Right lobe of liver (tissue), 6 donors: ENCODE data around the gene PAK4. TPM values are rescaled to one million over a fixed set of nuclear protein-coding genes. Genes with fewer than 3 reads are reported as not detected.
"Not testable (repeated sequence)": the region's sequence is repeated elsewhere in the genome, so short reads cannot be mapped to it uniquely, and the experiment has no call there.

Source experiments
- ATAC-seq, 4 donors: fragments of 200-7000 bp; cut with Tn5 transposase; one replicate each; pipeline ENCODE4 v1.9.1; 2020; ENCODE audit warnings: mild to moderate bottlenecking in 4 of 4, moderate library complexity in 4 of 4
- DNase-seq, 3 donors: peaks; one replicate each; pipeline ENCODE4 v3.0.0-alpha.2; 2020
- H3K27ac ChIP-seq, 3 donors: fragments of 200-600 bp; one replicate each; pipeline ENCODE4 v1.8.0; 2022
- H3K27me3 ChIP-seq, 2 donors: fragments of 200-600 bp; one replicate each; pipeline ENCODE4 v1.8.0; 2022
- H3K36me3 ChIP-seq, 4 donors: fragments of 200-600 bp; sonication (generic) in 1 of 4; one replicate each; pipeline versions ENCODE4 v1.5.1 to v1.8.0; 2017 to 2022; ENCODE audit warnings: control low read depth in 1 of 4
- H3K4me1 ChIP-seq, 4 donors: fragments of 200-600 bp; sonication (generic) in 1 of 4; one replicate each; pipeline versions ENCODE4 v1.5.1 to v1.8.0; 2017 to 2022; ENCODE audit warnings: control low read depth in 1 of 4
- H3K4me3 ChIP-seq, 3 donors: fragments of 200-600 bp; one replicate each; pipeline ENCODE4 v1.8.0; 2022
- H3K9me3 ChIP-seq, 4 donors: fragments of 200-600 bp; sonication (generic) in 1 of 4; one replicate each; pipeline versions ENCODE4 v1.5.1 to v1.8.0; 2017 to 2022; ENCODE audit warnings: control low read depth in 1 of 4
- POLR2A ChIP-seq: fragments of 450-650 bp; IDR thresholded peaks from one replicate; pipeline ENCODE4 v1.6.1; 2017; ENCODE audit warnings: antibody characterized with exemption, mild to moderate bottlenecking
- WGBS: methylation state at CpG from one replicate; pipeline ENCODE4 v1.1.6; 2018; ENCODE audit warnings: low coverage, low lambda C conversion rate; ENCODE audit not compliant: insufficient coverage; ENCODE audit errors: missing lambda C conversion rate; 5-methylcytosine and 5-hydroxymethylcytosine counted together
- intact Hi-C, 2 donors: fragments of 100-400 bp; cut with DNase I; formaldehyde crosslinking; loops; one replicate each; pipeline versions ENCODE4 v1.11.2 to v1.14.1; 2022
- total RNA-seq, 6 experiments: library from RNA; depleted of rRNA in 2 of 6; stranded (reverse); fragments of >200 nt in 2 of 6; fragmentation: NEBNext Ultra II Directional in 3 of 6; extraction: Animal tissue kit (Norgen Biotek cat#: 25700) in 3 of 6; gene quantifications; one replicate each; pipeline versions ENCODE4 v1.1.0 to v1.2.4, GENCODE V29; 2016 to 2023
- TF ChIP-seq, protein P1 (sequence below), 4 donors: fragments of 200-600 bp in 3 of 4; fragments of 450-650 bp in 1 of 4; IDR thresholded peaks; one replicate each; pipeline versions ENCODE4 v1.5.1 to v1.8.0; 2016 to 2022; ENCODE audit warnings: antibody characterized with exemption in 4 of 4, mild to moderate bottlenecking in 2 of 4
- donor health status: DM: no; HTN: yes; CAD: no.
- donor health status: DM: no; HTN: no; CAD: no.
- donor health status: DM: no; HTN: no; CAD: no.
- donor health status: DM: no; HTN: yes; CAD: no.
- donor health status: DM: no; HTN: yes; CAD: no.

PAK4 gene
- total RNA-seq, 6 experiments from 2014 or later = 11.4 to 16.6 (median 14.7) TPM

DNA sequence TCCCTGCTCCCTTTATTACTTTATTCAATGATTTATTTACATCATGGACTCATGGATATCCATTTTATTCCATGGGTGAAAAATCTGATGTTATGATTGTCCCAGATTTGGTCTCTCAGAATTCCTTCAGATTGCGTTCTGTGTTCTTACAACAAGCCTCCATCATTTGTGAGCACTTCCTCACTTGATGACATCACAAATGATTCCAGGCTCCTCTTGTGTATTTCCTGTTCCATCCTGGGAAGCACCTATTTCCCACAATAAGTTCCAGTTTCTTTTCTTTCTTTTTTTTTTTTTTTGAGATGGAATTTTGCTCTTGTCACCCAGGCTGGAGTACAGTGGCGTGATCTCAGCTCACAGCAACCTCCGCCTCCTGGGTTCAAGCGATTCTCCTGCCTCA is 34.7 kb upstream of the PAK4 start:
- H3K9me3 ChIP-seq = no peaks in the 10 kb centered on the region
- no peak overlapping the region for H3K27ac ChIP-seq
- no peak for DNase-seq
- WGBS = 92% methylated on average over 4 of the region's 4 CpGs
- no peak for TF ChIP-seq POLR2A
- TF ChIP-seq, protein P1, sequence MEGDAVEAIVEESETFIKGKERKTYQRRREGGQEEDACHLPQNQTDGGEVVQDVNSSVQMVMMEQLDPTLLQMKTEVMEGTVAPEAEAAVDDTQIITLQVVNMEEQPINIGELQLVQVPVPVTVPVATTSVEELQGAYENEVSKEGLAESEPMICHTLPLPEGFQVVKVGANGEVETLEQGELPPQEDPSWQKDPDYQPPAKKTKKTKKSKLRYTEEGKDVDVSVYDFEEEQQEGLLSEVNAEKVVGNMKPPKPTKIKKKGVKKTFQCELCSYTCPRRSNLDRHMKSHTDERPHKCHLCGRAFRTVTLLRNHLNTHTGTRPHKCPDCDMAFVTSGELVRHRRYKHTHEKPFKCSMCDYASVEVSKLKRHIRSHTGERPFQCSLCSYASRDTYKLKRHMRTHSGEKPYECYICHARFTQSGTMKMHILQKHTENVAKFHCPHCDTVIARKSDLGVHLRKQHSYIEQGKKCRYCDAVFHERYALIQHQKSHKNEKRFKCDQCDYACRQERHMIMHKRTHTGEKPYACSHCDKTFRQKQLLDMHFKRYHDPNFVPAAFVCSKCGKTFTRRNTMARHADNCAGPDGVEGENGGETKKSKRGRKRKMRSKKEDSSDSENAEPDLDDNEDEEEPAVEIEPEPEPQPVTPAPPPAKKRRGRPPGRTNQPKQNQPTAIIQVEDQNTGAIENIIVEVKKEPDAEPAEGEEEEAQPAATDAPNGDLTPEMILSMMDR (IDR thresholded peaks at IDR 0.05) = no peak
- H3K4me1 ChIP-seq = peaks cover 0 to 5% (median 2%) of the 10 kb centered on the region in 4 donors
- H3K4me3 ChIP-seq = no peak overlapping the region
- H3K36me3 ChIP-seq = no peaks in the 10 kb centered on the region
- intact Hi-C loops = no loop called here
- no peaks in the 10 kb centered on the region for H3K27me3 ChIP-seq
- ATAC-seq = no peak

GRCh38 chr19:39095799-39096540 is 29.6 kb upstream of the PAK4 start:
- 59% methylated on average over 4 of the region's 5 CpGs for WGBS
- H3K4me3 ChIP-seq, intact Hi-C loops: not testable (repeated sequence)

DNA sequence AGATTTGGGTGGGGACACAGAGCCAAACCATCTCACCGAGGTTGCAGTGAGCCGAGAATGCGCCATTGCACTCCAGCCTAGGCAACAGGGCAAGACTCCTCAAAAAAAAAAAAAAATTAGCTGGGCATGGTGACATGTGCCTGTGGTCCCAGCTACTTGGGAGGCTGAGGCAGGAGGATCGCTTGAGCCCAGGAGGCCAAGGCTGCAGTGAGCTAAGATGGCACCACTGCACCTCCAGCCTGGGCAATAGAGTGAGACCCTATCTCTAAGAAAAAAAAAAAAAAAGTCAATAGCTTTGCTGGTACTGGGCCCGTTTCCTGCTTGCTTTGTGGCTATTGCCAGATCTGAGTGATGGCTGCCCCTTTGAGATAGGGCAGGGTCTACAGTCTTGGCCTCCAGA is 28.3 kb upstream of the PAK4 start:
- 60% methylated on average over 4 of the region's 5 CpGs for WGBS

More at GRCh38 chr19:39095799-39096540, 29.6 kb upstream of the PAK4 start:
- not testable (repeated sequence) for H3K27ac ChIP-seq, H3K36me3 ChIP-seq, H3K27me3 ChIP-seq, DNase-seq, ATAC-seq, H3K9me3 ChIP-seq
- H3K4me1 ChIP-seq = peaks cover 0 to 14% (median 6%) of the 10 kb centered on the region in 4 donors

DNA sequence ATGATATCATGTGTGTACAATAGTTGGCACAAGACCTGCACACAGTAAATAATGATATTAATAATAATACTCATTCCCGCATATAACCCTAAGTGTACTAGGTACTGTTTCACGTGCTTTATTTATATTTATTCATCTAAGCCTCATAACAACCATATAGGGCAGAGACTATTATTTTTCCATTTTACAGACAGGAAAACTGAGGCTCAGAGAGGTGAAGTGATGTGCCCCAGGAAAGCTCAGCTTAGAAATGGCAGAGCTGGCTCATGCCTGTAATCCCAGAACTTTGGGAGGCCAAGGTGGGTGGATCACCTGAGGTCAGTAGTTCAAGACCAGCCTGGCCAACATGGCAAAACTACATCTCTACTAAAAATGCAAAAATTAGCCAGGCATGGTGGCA is 27.9 kb upstream of the PAK4 start:
- no peaks in the 10 kb centered on the region for H3K27me3 ChIP-seq

More for the DNA sequence above, 28.3 kb upstream of the PAK4 start:
- Histone ChIP-seq H3K9me3 (no peaks in the 10 kb centered on the region), H3K27me3 (no peaks in the 10 kb centered on the region), H3K4me1 (peaks cover 0 to 14% (median 6%) of the 10 kb centered on the region in 4 donors), H3K36me3 (no peaks in the 10 kb centered on the region), H3K27ac (no peak overlapping the region), H3K4me3 (no peak overlapping the region)
- ATAC-seq (no peak), DNase-seq (no peak)
- TF ChIP-seq, protein P1 (IDR thresholded peaks at IDR 0.05) = no peak
- no peak for TF ChIP-seq POLR2A
- intact Hi-C loops = no loop called here

More for the DNA sequence above, 27.9 kb upstream of the PAK4 start:
- TF ChIP-seq, protein P1 (IDR thresholded peaks at IDR 0.05) = no peak
- no peak for TF ChIP-seq POLR2A
- DNase-seq (no peak), ATAC-seq (no peak)
- no peaks in the 10 kb centered on the region for H3K9me3 ChIP-seq
- H3K27ac ChIP-seq = no peak overlapping the region
- H3K36me3 ChIP-seq = no peaks in the 10 kb centered on the region
- intact Hi-C loops = no loop called here
- 68% methylated on average over 2 of the region's 2 CpGs for WGBS
- H3K4me3 ChIP-seq = no peak overlapping the region
- peaks cover 0 to 14% (median 6%) of the 10 kb centered on the region in 4 donors for H3K4me1 ChIP-seq
